GM19455 (cell line): ENCODE measurements around the gene PRRT1B.

ENCODE experiments used
- ATAC-seq: cut with Tn5 transposase; IDR thresholded peaks from one replicate; pipeline ENCODE4 v1.9.1; 2021; ENCODE audit not compliant: unreplicated experiment

PRRT1B gene

GRCh38 chr9:131578731-131579504 lies 33.6 kb downstream of the PRRT1B start:
- no peak for ATAC-seq

- no peak for ATAC-seq
Observed at GRCh38 chr9:131579789-131580211, 34.5 kb downstream of the PRRT1B start.

GRCh38 chr9:131580358-131580757 lies 35.0 kb downstream of the PRRT1B start:
- ATAC-seq: no peak

GRCh38 chr9:131582056-131582455 lies 36.7 kb downstream of the PRRT1B start:
- no peak for ATAC-seq

- ATAC-seq: no peak
Observed at GRCh38 chr9:131582466-131583336, 37.4 kb downstream of the PRRT1B start.

- no peak for ATAC-seq
Observed at GRCh38 chr9:131583337-131583645, 38.0 kb downstream of the PRRT1B start.

- no peak for ATAC-seq
Observed at GRCh38 chr9:131583836-131584555, 38.7 kb downstream of the PRRT1B start.

GRCh38 chr9:131584858-131585257 lies 39.5 kb downstream of the PRRT1B start:
- ATAC-seq: no peak

- ATAC-seq: no peak
Observed at GRCh38 chr9:131585375-131585774, 40.1 kb downstream of the PRRT1B start.

- ATAC-seq: no peak
Observed at GRCh38 chr9:131587331-131587730, 42.0 kb downstream of the PRRT1B start.

GRCh38 chr9:131587906-131588305 lies 42.6 kb downstream of the PRRT1B start:
- ATAC-seq: no peak

- ATAC-seq: no peak
Observed at GRCh38 chr9:131588396-131588795, 43.1 kb downstream of the PRRT1B start.

- no peak for ATAC-seq
Observed at GRCh38 chr9:131589124-131589711, 43.9 kb downstream of the PRRT1B start.

GRCh38 chr9:131589993-131590392 lies 44.7 kb downstream of the PRRT1B start:
- ATAC-seq: no peak

- no peak for ATAC-seq
Observed at GRCh38 chr9:131590449-131590848, 45.1 kb downstream of the PRRT1B start.

GRCh38 chr9:131590907-131591844 lies 45.9 kb downstream of the PRRT1B start:
- ATAC-seq: no peak

- no peak for ATAC-seq
Observed at GRCh38 chr9:131591845-131592208, 46.5 kb downstream of the PRRT1B start.

GRCh38 chr9:131593091-131593820 lies 47.9 kb downstream of the PRRT1B start:
- no peak for ATAC-seq

GRCh38 chr9:131593936-131594665 lies 48.8 kb downstream of the PRRT1B start:
- ATAC-seq: no peak
